Epithelial cell of proximal tubule (primary cell): ENCODE results near the gene LUC7L. TPM values are rescaled to one million over a fixed set of nuclear protein-coding genes. Genes with fewer than 3 reads are reported as not detected.

Experiments used
- DNase-seq: peaks from one replicate; pipeline ENCODE4 v3.0.0-alpha.2; 2011; ENCODE audit warnings: low read depth
- H3K4me3 ChIP-seq: 2 replicates; pipeline ENCODE4 v1.5.1; 2011; ENCODE audit warnings: low read depth, mild to moderate bottlenecking, low read length
- CTCF ChIP-seq: conservative IDR thresholded peaks from 2 replicates; pipeline ENCODE4 v1.5.1; 2012; ENCODE audit warnings: low read depth, mild to moderate bottlenecking, low read length
- total RNA-seq: library from RNA; depleted of rRNA; stranded (reverse); fragments of >200 nt; gene quantifications from 2 replicates; pipeline ENCODE4 v1.2.3, GENCODE V29; 2015

Gene LUC7L
- total RNA-seq, 1 donor from 2014 or later = 77.6 TPM

GRCh38 chr16:144797-145252, 84.4 kb downstream of the LUC7L start:
- no peak for TF ChIP-seq CTCF
- DNase-seq = no peak
- no peak overlapping the region for H3K4me3 ChIP-seq

- H3K4me3 ChIP-seq = no peak overlapping the region
- TF ChIP-seq CTCF = no peak
- DNase-seq = no peak
Observed at GRCh38 chr16:143456-143855, 85.8 kb downstream of the LUC7L start.

GRCh38 chr16:143047-143446, 86.2 kb downstream of the LUC7L start:
- no peak overlapping the region for H3K4me3 ChIP-seq
- no peak for TF ChIP-seq CTCF
- no peak for DNase-seq

GRCh38 chr16:142405-142967, 86.8 kb downstream of the LUC7L start:
- no peak for DNase-seq
- TF ChIP-seq CTCF = no peak
- H3K4me3 ChIP-seq = no peak overlapping the region

GRCh38 chr16:140175-140857, 88.9 kb downstream of the LUC7L start:
- no peak overlapping the region for H3K4me3 ChIP-seq
- DNase-seq = no peak
- TF ChIP-seq CTCF = no peak

Other genes with a start within 250 kb of the LUC7L start
- 9.4 and 23.7 TPM in 2 replicates for gene POLR3K, start 175.8 kb downstream of the LUC7L start, total RNA-seq
- gene SNRNP25, start 175.6 kb downstream of the LUC7L start, total RNA-seq = 53.9 and 78.1 TPM in 2 replicates
- gene RHBDF1, start 156.8 kb downstream of the LUC7L start, total RNA-seq = 17.5 and 21.2 TPM in 2 replicates
- 92.8 and 223 TPM in 2 replicates for gene MPG, start 151.2 kb downstream of the LUC7L start, total RNA-seq
- gene NPRL3, start 90.8 kb downstream of the LUC7L start, total RNA-seq = 12.2 and 14.4 TPM in 2 replicates
- gene HBZ, start 76.8 kb downstream of the LUC7L start, total RNA-seq = not detected in 2 replicates
- not detected in 2 replicates for gene HBM, start 63.5 kb downstream of the LUC7L start, total RNA-seq
- gene HBA2, start 56.6 kb downstream of the LUC7L start, total RNA-seq = not detected in 2 replicates
- gene HBA1, start 52.8 kb downstream of the LUC7L start, total RNA-seq = not detected in 2 replicates
- gene HBQ1, start 49.0 kb downstream of the LUC7L start, total RNA-seq = 1.5 and 12.1 TPM in 2 replicates
- gene FAM234A, start 5.4 kb upstream of the LUC7L start, total RNA-seq = 67.3 and 87.6 TPM in 2 replicates
- 1.0 TPM in 1 of 2 replicates, not detected in the other for gene RGS11, start 46.5 kb upstream of the LUC7L start, total RNA-seq
- 0.29 TPM in 1 of 2 replicates, not detected in the other for gene ARHGDIG, start 51.1 kb upstream of the LUC7L start, total RNA-seq
- gene PDIA2, start 53.7 kb upstream of the LUC7L start, total RNA-seq = not detected in 2 replicates
- 33.9 and 36.0 TPM in 2 replicates for gene AXIN1, start 123.3 kb upstream of the LUC7L start, total RNA-seq
- gene MRPL28, start 141.1 kb upstream of the LUC7L start, total RNA-seq = 188 and 253 TPM in 2 replicates
- gene PGAP6, start 152.5 kb upstream of the LUC7L start, total RNA-seq = 69.3 and 87.2 TPM in 2 replicates
- gene NME4, start 167.8 kb upstream of the LUC7L start, total RNA-seq = 82.3 and 93.2 TPM in 2 replicates
- gene DECR2, start 172.4 kb upstream of the LUC7L start, total RNA-seq = 12.9 and 20.8 TPM in 2 replicates
- 26.6 and 29.1 TPM in 2 replicates for gene RAB11FIP3, start 196.2 kb upstream of the LUC7L start, total RNA-seq